GM12864 (cell line): ENCODE results near the gene FKBP10.
"Not testable (repeated sequence)": the region's sequence is repeated elsewhere in the genome, so short reads cannot be mapped to it uniquely, and the experiment has no call there.

Experiments used
- DNase-seq: peaks from one replicate; pipeline ENCODE4 v3.0.0-alpha.2; 2011; ENCODE audit warnings: low read depth
- H3K4me3 ChIP-seq: 2 replicates; pipeline ENCODE4 v1.5.1; 2011; ENCODE audit warnings: mild to moderate bottlenecking, low read depth, low read length, control low read depth
- CTCF ChIP-seq: IDR thresholded peaks from 2 replicates; pipeline ENCODE4 v1.5.1; 2011; ENCODE audit warnings: low read depth, mild to moderate bottlenecking, moderate library complexity, low read length, control low read depth, inconsistent platforms; ENCODE audit errors: missing control alignments

The FKBP10 gene

GRCh38 chr17:41835800-41836549 is 23.2 kb downstream of the FKBP10 start, which contains the start of gene NT5C3B:
Gene NT5C3B (minus strand): TSS chr17:41836232. CDS start chr17:41836193, 39 bp downstream.
- no peak for TF ChIP-seq CTCF
- DNase-seq: no peak
- peak within 1 kb of the TSS; percentile 73 for H3K4me3 ChIP-seq

- no peak for TF ChIP-seq CTCF
- H3K4me3 ChIP-seq: peak overlapping the region; percentile 73
- no peak for DNase-seq
These were observed 23.9 kb downstream of the FKBP10 start for GRCh38 chr17:41836550-41837196.

- TF ChIP-seq CTCF: no peak
- no peak for DNase-seq
- peak within 1 kb of the TSS; percentile 73 for H3K4me3 ChIP-seq
These were observed 25.1 kb downstream of the FKBP10 start, which contains the start of gene KLHL10 for GRCh38 chr17:41837761-41838538. Gene KLHL10 (plus strand): TSS chr17:41837825. CDS start chr17:41837933, 108 bp downstream.

- DNase-seq, H3K4me3 ChIP-seq: not testable (repeated sequence)
These were observed 26.6 kb downstream of the FKBP10 start for GRCh38 chr17:41839448-41839847.

- not testable (repeated sequence) for H3K4me3 ChIP-seq, DNase-seq
These were observed 28.0 kb downstream of the FKBP10 start for GRCh38 chr17:41840781-41841180.

- no peak for DNase-seq
- H3K4me3 ChIP-seq: no peak overlapping the region
- no peak for TF ChIP-seq CTCF
These were observed 32.2 kb downstream of the FKBP10 start for GRCh38 chr17:41844971-41845370.

GRCh38 chr17:41848788-41849187 is 36.0 kb downstream of the FKBP10 start:
- no peak for TF ChIP-seq CTCF
- H3K4me3 ChIP-seq: no peak overlapping the region
- no peak for DNase-seq
